A549 (cell line): ENCODE results near the gene ACADM.
"Not testable (repeated sequence)": the region's sequence is repeated elsewhere in the genome, so short reads cannot be mapped to it uniquely, and the experiment has no call there.

Source experiments
- BHLHE40 ChIP-seq: IDR thresholded peaks from 2 replicates; pipeline ENCODE4 v1.6.1; 2012; ENCODE audit warnings: low read depth, low read length, inconsistent platforms
- CBX8 ChIP-seq: fragments of 200-600 bp; sonication (generic); IDR thresholded peaks from 2 replicates; pipeline ENCODE4 v1.6.1; 2016
- EHMT2 ChIP-seq: fragments of 200-600 bp; sonication (generic); IDR thresholded peaks from 2 replicates; pipeline ENCODE4 v1.6.1; 2016; ENCODE audit warnings: antibody characterized with exemption, low read depth, mild to moderate bottlenecking, moderate library complexity
- EP300 ChIP-seq, 2 experiments: fragments of >200 bp; sonication (Bioruptor Twin); formaldehyde crosslinking; IDR thresholded peaks; 2 replicates in 1 of 2; 3 replicates in 1 of 2; pipeline ENCODE4 v1.6.1; 2016 to 2017
- ESRRA ChIP-seq: fragments of 150-350 bp; IDR thresholded peaks from 2 replicates; pipeline ENCODE4 v1.6.1; 2014; ENCODE audit warnings: mild to moderate bottlenecking, low read length, borderline replicate concordance
- JUNB ChIP-seq: fragments of >200 bp; sonication (Bioruptor Twin); formaldehyde crosslinking; IDR thresholded peaks from 2 replicates; pipeline ENCODE4 v1.6.1; 2016
- MAFK ChIP-seq: fragments of 450-650 bp; IDR thresholded peaks from 2 replicates; pipeline ENCODE4 v1.6.1; 2014; ENCODE audit not compliant: partially characterized antibody
- NR3C1 ChIP-seq: fragments of >200 bp; sonication (Bioruptor Twin); formaldehyde crosslinking; IDR thresholded peaks from 3 replicates; pipeline ENCODE4 v1.6.1; 2017
- POLR2A ChIP-seq: IDR thresholded peaks from 2 replicates; pipeline ENCODE4 v1.6.1; 2012; ENCODE audit warnings: mild to moderate bottlenecking, low read length
- RAD21 ChIP-seq, 2 experiments: fragments of >200 bp in 1 of 2; sonication (Bioruptor Twin) in 1 of 2; formaldehyde crosslinking in 1 of 2; IDR thresholded peaks in 1 of 2; conservative IDR thresholded peaks in 1 of 2; 2 replicates in 1 of 2; 3 replicates in 1 of 2; pipeline ENCODE4 v1.6.1; 2012 to 2018; ENCODE audit warnings: inconsistent platforms in 1 of 2
- RFX5 ChIP-seq: fragments of 450-650 bp; IDR thresholded peaks from 2 replicates; pipeline ENCODE4 v1.7.1; 2014; ENCODE audit warnings: antibody characterized with exemption, mild to moderate bottlenecking, moderate library complexity
- SREBF2 ChIP-seq: fragments of 450-650 bp; IDR thresholded peaks from 2 replicates; pipeline ENCODE4 v1.6.1; 2014; ENCODE audit warnings: mild to moderate bottlenecking, moderate library complexity
- ZFP36 ChIP-seq: fragments of 450-650 bp; IDR thresholded peaks from 2 replicates; pipeline ENCODE4 v1.6.1; 2014; ENCODE audit warnings: borderline replicate concordance; ENCODE audit not compliant: partially characterized antibody
- TF ChIP-seq, protein P1 (sequence below): fragments of >200 bp; sonication (Bioruptor Twin); formaldehyde crosslinking; IDR thresholded peaks from 3 replicates; pipeline ENCODE4 v1.5.1; 2016

DNA sequence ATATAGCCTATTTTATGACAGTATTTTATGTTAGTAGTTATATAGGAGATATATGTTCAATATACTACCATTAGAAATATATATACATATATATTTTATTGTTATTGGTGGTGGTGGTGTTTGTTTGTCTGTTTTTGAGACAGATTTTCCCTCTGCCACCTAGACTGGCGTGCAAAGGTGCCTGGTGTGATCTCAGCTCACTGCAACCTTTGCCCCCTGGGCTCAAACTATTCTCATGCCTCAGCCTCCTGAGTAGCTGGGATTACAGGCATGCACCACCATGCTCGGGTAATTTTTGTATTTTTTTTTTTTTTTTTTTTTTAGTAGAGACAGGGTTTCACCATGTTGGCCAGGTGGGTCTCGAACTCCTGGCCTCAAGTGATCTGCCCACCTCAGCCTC lies 85.6 kb downstream of the ACADM start:
- not testable (repeated sequence) for TF ChIP-seq EP300 (IDR thresholded peaks at IDR 0.05); SREBF2; ZFP36; POLR2A; JUNB; NR3C1; EHMT2; CBX8; RFX5; MAFK; ESRRA; RAD21 (conservative IDR thresholded peaks at IDR 0.05 in 1 of 2, IDR thresholded peaks at IDR 0.05 in 1 of 2); BHLHE40
- TF ChIP-seq, protein P1, sequence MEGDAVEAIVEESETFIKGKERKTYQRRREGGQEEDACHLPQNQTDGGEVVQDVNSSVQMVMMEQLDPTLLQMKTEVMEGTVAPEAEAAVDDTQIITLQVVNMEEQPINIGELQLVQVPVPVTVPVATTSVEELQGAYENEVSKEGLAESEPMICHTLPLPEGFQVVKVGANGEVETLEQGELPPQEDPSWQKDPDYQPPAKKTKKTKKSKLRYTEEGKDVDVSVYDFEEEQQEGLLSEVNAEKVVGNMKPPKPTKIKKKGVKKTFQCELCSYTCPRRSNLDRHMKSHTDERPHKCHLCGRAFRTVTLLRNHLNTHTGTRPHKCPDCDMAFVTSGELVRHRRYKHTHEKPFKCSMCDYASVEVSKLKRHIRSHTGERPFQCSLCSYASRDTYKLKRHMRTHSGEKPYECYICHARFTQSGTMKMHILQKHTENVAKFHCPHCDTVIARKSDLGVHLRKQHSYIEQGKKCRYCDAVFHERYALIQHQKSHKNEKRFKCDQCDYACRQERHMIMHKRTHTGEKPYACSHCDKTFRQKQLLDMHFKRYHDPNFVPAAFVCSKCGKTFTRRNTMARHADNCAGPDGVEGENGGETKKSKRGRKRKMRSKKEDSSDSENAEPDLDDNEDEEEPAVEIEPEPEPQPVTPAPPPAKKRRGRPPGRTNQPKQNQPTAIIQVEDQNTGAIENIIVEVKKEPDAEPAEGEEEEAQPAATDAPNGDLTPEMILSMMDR = not testable (repeated sequence)
